Hepatocyte (in vitro differentiated cells): Measurements from ENCODE around the gene CASKIN2. TPM values are rescaled to one million over a fixed set of nuclear protein-coding genes. Genes with fewer than 3 reads are reported as not detected.
"Not testable (repeated sequence)": the region's sequence is repeated elsewhere in the genome, so short reads cannot be mapped to it uniquely, and the experiment has no call there.

Source experiments
- DNase-seq: peaks from one replicate; pipeline ENCODE4 v3.0.0-alpha.2; 2016; ENCODE audit warnings: low spot score
- H2AFZ ChIP-seq: fragments of 200-600 bp; sonication (generic); 2 replicates; pipeline ENCODE4 v1.6.0; 2016; ENCODE audit warnings: antibody characterized with exemption, mild to moderate bottlenecking
- H3K27ac ChIP-seq: fragments of 200-600 bp; sonication (generic); 2 replicates; pipeline ENCODE4 v1.5.1; 2016; ENCODE audit warnings: mild to moderate bottlenecking
- H3K27me3 ChIP-seq: fragments of 200-600 bp; sonication (generic); 2 replicates; pipeline ENCODE4 v1.6.1; 2016
- H3K36me3 ChIP-seq: fragments of 200-600 bp; sonication (generic); replicated peaks from 2 replicates; pipeline ENCODE4 v1.5.1; 2016; ENCODE audit warnings: low read depth; ENCODE audit not compliant: insufficient read depth
- H3K4me1 ChIP-seq: fragments of 200-600 bp; sonication (generic); 2 replicates; pipeline ENCODE4 v1.5.1; 2016; ENCODE audit warnings: mild to moderate bottlenecking, moderate library complexity; ENCODE audit not compliant: insufficient read depth
- H3K4me2 ChIP-seq: fragments of 200-600 bp; sonication (generic); 2 replicates; pipeline ENCODE4 v1.6.0; 2016
- H3K4me3 ChIP-seq: fragments of 200-600 bp; sonication (generic); 2 replicates; pipeline ENCODE4 v1.5.1; 2016; ENCODE audit warnings: mild to moderate bottlenecking
- H3K79me2 ChIP-seq: fragments of 200-600 bp; sonication (generic); 2 replicates; pipeline ENCODE4 v1.6.0; 2017; ENCODE audit warnings: mild to moderate bottlenecking
- H3K9me2 ChIP-seq: fragments of 200-600 bp; sonication (generic); replicated peaks from 2 replicates; pipeline ENCODE4 v1.6.0; 2017; ENCODE audit warnings: mild to moderate bottlenecking; ENCODE audit not compliant: insufficient read depth
- H3K9me3 ChIP-seq: fragments of 200-600 bp; sonication (generic); 2 replicates; pipeline ENCODE4 v1.5.1; 2016; ENCODE audit warnings: low read depth, mild to moderate bottlenecking
- H4K20me1 ChIP-seq: fragments of 200-600 bp; sonication (generic); 2 replicates; pipeline ENCODE4 v1.6.0; 2016; ENCODE audit warnings: mild to moderate bottlenecking; ENCODE audit not compliant: insufficient read depth, poor library complexity, severe bottlenecking
- CTCF ChIP-seq: fragments of 200-600 bp; sonication (generic); IDR thresholded peaks from 2 replicates; pipeline ENCODE4 v1.5.1; 2016; ENCODE audit warnings: antibody characterized with exemption, mild to moderate bottlenecking; ENCODE audit not compliant: poor library complexity
- EZH2 ChIP-seq: fragments of 200-600 bp; sonication (generic); IDR thresholded peaks from 2 replicates; pipeline ENCODE4 v1.6.1; 2016; ENCODE audit warnings: antibody characterized with exemption, mild to moderate bottlenecking, borderline replicate concordance
- EZH2phosphoT487 ChIP-seq: fragments of 200-600 bp; sonication (generic); IDR thresholded peaks from one replicate; pipeline ENCODE4 v1.6.1; 2018; ENCODE audit warnings: antibody characterized with exemption, mild to moderate bottlenecking, low read depth, moderate library complexity; ENCODE audit not compliant: unreplicated experiment, severe bottlenecking
- WGBS: methylation state at CpG from one replicate; pipeline ENCODE4 v1.1.6; 2016; ENCODE audit warnings: low lambda C conversion rate; ENCODE audit errors: missing lambda C conversion rate; 5-methylcytosine and 5-hydroxymethylcytosine counted together
- polyA plus RNA-seq: library from polyadenylated mRNA; unstranded; fragments of >200 nt; fragmentation: Nextera tagmentation; extraction: Ambion mirVana; gene quantifications from 2 replicates; pipeline ENCODE4 v1.2.1, GENCODE V29; 2016
- total RNA-seq: library from RNA; depleted of rRNA; stranded (reverse); fragments of >200 nt; gene quantifications from 2 replicates; pipeline ENCODE4 v1.2.3, GENCODE V29; 2014

Gene CASKIN2
- total and polyA plus RNA-seq, 2 experiments from 2014 or later, result 9.8 to 16.2 TPM

DNA sequence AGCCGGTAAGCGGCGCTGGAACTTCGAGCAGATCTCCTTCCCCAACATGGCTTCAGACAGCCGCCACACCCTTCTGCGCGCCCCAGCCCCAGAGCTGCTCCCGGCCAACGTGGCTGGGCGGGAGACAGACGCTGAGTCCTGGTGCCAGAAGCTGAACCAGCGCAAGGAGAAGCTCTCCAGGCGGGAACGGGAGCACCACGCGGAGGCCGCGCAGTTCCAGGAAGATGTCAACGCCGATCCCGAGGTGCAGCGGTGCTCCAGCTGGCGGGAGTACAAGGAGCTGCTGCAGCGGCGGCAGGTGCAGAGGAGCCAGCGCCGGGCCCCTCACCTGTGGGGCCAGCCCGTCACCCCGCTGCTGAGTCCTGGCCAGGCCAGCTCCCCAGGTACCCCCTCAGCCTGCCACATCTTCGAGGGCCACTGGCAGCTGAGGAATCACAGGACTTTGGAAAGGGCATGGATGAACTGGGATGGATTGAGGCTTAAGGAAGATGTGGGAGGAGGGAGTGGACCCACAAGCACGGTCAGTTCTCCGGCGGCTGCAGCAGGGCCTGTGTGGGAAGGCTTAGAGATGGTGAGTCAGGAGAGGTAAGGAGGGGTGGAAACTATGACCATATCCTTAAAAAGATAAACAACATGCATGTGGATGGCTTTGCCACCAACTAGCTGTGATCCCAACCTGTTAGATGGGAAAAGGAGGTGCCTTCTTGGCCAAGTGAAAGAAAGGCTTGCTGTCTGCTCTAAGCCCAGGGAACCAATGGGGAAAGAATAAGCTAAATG is 6.8 kb upstream of the CASKIN2 start:
- 96% methylated on average over 33 of the region's 33 CpGs for WGBS
- no peak for DNase-seq
- H4K20me1 ChIP-seq, result peaks cover under 1% of the 10 kb centered on the region
- H3K27ac ChIP-seq, result no peak overlapping the region
- peaks cover 14% of the 10 kb centered on the region for H3K4me1 ChIP-seq
- H3K36me3 ChIP-seq, result no peaks in the 10 kb centered on the region
- H3K27me3 ChIP-seq, result no peaks in the 10 kb centered on the region
- no peak overlapping the region for H3K4me3 ChIP-seq
- H3K9me3 ChIP-seq, result no peaks in the 10 kb centered on the region
- no peaks in the 10 kb centered on the region for H3K9me2 ChIP-seq
- no peak overlapping the region for H2AFZ ChIP-seq
- TF ChIP-seq EZH2, result no peak
- TF ChIP-seq EZH2phosphoT487, result no peak
- no peak overlapping the region for H3K4me2 ChIP-seq
- H3K79me2 ChIP-seq, result peaks cover 31% of the 10 kb centered on the region

DNA sequence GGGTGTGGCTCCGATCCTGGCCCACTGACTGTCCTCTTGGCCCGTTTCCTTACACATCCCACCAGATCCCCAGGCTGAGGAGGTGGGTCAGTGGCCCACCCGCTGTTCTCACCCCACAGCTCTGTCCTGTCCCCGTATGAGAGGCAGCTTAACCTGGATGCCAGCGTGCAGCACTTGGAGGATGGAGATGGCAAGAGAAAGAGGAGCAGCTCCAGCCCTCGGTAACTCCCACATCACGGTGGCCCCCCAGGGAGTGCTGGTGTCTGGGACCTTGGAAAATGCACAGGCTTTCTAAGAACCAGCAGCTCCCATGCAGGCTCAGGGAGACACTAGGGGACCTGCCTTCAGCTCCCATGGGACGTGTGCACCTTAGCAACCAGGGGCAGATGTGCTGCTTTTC is 6.0 kb upstream of the CASKIN2 start:
- Histone ChIP-seq H3K27ac (no peak overlapping the region), H3K4me3 (no peak overlapping the region)
- WGBS, result 93% methylated on average over 8 of the region's 8 CpGs

GRCh38 chr17:75520413-75520812 is 5.1 kb upstream of the CASKIN2 start:
- WGBS, result 98% methylated on average over 8 of the region's 8 CpGs
- not testable (repeated sequence) for H3K27ac ChIP-seq, H3K9me3 ChIP-seq, H3K4me2 ChIP-seq, DNase-seq, H4K20me1 ChIP-seq, H2AFZ ChIP-seq, H3K36me3 ChIP-seq, H3K27me3 ChIP-seq, H3K4me3 ChIP-seq, H3K9me2 ChIP-seq
- H3K79me2 ChIP-seq, result peaks cover 28% of the 10 kb centered on the region
- H3K4me1 ChIP-seq, result peaks cover 14% of the 10 kb centered on the region

More for the DNA sequence above, 6.0 kb upstream of the CASKIN2 start:
- Histone ChIP-seq H3K27me3 (no peaks in the 10 kb centered on the region), H3K4me1 (peaks cover 14% of the 10 kb centered on the region), H4K20me1 (no peaks in the 10 kb centered on the region), H3K79me2 (peaks cover 31% of the 10 kb centered on the region), H2AFZ (no peak overlapping the region), H3K9me3 (no peaks in the 10 kb centered on the region), H3K4me2 (no peak overlapping the region), H3K36me3 (no peaks in the 10 kb centered on the region), H3K9me2 (no peaks in the 10 kb centered on the region)
- no peak for DNase-seq
- no peak for TF ChIP-seq EZH2phosphoT487
- TF ChIP-seq EZH2, result no peak
- no peak for TF ChIP-seq CTCF

DNA sequence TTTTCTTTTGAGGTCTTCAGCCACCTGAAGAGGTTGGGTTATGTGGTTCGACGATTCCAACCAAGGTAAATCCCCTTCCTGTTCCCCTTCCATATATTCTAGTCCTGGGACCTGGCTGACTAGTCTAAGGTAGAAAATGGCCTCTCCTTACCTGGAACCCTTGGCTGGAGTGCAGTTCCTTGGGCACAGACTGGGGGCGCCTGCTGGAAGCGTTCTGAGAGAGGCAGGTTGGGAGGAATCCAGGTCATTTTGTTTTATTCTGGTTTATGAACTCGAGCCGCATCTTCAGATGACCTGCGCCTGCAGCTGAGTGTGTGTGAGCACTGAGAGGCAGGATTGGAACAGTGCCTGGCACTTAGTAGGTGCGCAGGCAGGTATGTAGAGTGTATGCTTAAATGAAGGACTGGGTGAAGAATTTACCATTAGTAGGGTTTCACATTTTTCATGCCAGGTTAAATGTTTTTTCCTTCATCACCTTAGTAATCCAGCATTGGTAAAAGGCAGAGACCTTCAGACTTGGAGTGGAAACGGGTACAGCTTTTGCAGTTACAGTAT is 3.7 kb upstream of the CASKIN2 start:
- no peak overlapping the region for H2AFZ ChIP-seq
- no peak for TF ChIP-seq EZH2
- no peak for TF ChIP-seq EZH2phosphoT487
- TF ChIP-seq CTCF, result no peak
- peaks cover 15% of the 10 kb centered on the region for H3K4me1 ChIP-seq
- DNase-seq, result no peak
- no peak overlapping the region for H3K4me3 ChIP-seq
- no peaks in the 10 kb centered on the region for H3K9me3 ChIP-seq
- peaks cover 6% of the 10 kb centered on the region for H4K20me1 ChIP-seq
- no peak overlapping the region for H3K4me2 ChIP-seq
- 93% methylated on average over 9 of the region's 9 CpGs for WGBS
- H3K36me3 ChIP-seq, result no peaks in the 10 kb centered on the region
- peaks cover 40% of the 10 kb centered on the region for H3K79me2 ChIP-seq
- no peak overlapping the region for H3K27ac ChIP-seq
- no peaks in the 10 kb centered on the region for H3K27me3 ChIP-seq
- H3K9me2 ChIP-seq, result no peaks in the 10 kb centered on the region
